ENCODE measurements around the gene LTO1.

- TF ChIP-seq CTCF (conservative IDR thresholded peaks at IDR 0.05; ENCODE audit: low read length) (no peak), EZH2phosphoT487 (IDR thresholded peaks at IDR 0.05; ENCODE audit: borderline replicate concordance) (no peak)
Observed at GRCh38 chr11:69666752-69667536, 8.2 kb downstream of the LTO1 start.
